Subcutaneous abdominal adipose tissue (tissue), 5 donors: ENCODE data around the gene KCNH1.
"Not testable (repeated sequence)": the region's sequence is repeated elsewhere in the genome, so short reads cannot be mapped to it uniquely, and the experiment has no call there.

ENCODE experiments used
- H3K27ac ChIP-seq: one replicate; pipeline ENCODE4 v1.7.0; 2013; ENCODE audit warnings: low read depth, mild to moderate bottlenecking, inconsistent platforms, low read length, moderate library complexity
- H3K27me3 ChIP-seq, 5 donors: one replicate each; pipeline ENCODE4 v1.7.0; 2013; ENCODE audit warnings: low read length in 5 of 5, inconsistent platforms in 1 of 5; ENCODE audit not compliant: control insufficient read depth in 5 of 5, insufficient read depth in 4 of 5
- H3K36me3 ChIP-seq, 5 donors: one replicate each; pipeline ENCODE4 v1.7.0; 2013; ENCODE audit warnings: low read length in 5 of 5; ENCODE audit not compliant: control insufficient read depth in 5 of 5, insufficient read depth in 5 of 5
- H3K4me1 ChIP-seq, 5 donors: one replicate each; pipeline ENCODE4 v1.7.0; 2013; ENCODE audit warnings: low read length in 5 of 5, mild to moderate bottlenecking in 3 of 5, moderate library complexity in 1 of 5; ENCODE audit not compliant: control insufficient read depth in 5 of 5, insufficient read depth in 5 of 5
- H3K4me3 ChIP-seq, 5 donors: one replicate each; pipeline ENCODE4 v1.7.0; 2013; ENCODE audit warnings: low read length in 5 of 5, low read depth in 1 of 5
- H3K9ac ChIP-seq, 5 donors: one replicate each; pipeline ENCODE4 v1.7.0; 2013; ENCODE audit warnings: low read length in 5 of 5, mild to moderate bottlenecking in 4 of 5, moderate library complexity in 3 of 5
- H3K9me3 ChIP-seq, 5 donors: one replicate each; pipeline ENCODE4 v1.7.0; 2013; ENCODE audit warnings: low read length in 5 of 5; ENCODE audit not compliant: control insufficient read depth in 5 of 5
- donor health status: healthy.
- donor health status: healthy.
- donor health status: healthy.
- donor health status: healthy.
- donor health status: healthy.

Gene KCNH1

DNA sequence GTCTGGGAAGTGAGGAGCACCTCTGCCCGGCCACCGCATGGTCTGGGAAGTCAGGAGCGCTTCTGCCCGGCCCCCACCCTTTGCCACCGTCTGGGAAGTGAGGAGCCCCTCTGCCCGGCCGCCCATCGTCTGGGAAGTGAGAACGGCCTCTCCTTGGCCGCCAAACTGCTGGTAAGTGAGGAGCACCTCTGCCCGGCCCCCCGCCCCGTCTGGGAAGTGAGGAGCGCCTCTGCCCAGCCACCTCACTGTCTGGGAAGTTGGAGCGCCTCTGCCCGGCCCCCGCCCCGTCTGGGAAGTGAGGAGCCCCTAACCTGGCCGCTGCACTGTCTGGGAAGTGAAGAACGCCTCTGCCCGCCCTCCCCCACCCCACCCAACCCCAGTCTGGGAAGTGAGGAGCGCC, 22.6 kb downstream of the KCNH1 start:
- peaks cover 0 to 5% (median 0%) of the 10 kb centered on the region in 5 donors for H3K27me3 ChIP-seq
- H3K27ac ChIP-seq: no peak overlapping the region

DNA sequence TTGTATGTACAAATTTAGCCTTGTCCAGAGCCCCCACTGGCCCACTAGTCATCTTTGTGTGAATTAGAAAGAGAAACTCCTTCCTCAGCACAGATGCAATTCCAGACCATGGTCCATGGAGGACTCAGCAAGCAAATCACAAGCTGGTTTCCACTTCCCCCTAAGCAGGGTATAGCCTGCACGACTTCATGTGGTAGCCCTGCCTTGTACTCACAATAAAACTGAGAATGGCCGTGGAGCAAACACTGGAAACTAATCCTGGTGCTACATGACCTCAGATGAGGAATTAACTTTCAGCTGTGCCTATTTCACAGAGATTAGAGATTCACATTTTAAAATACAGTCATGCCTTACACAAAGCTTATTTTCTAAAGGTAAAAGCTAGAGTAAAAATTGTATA, 32.5 kb downstream of the KCNH1 start:
- Histone ChIP-seq H3K36me3 (no peaks in the 10 kb centered on the region), H3K9me3 (no peaks in the 10 kb centered on the region), H3K27ac (no peak overlapping the region), H3K27me3 (peaks cover 0 to 3% (median 0%) of the 10 kb centered on the region in 5 donors), H3K9ac (no peak overlapping the region), H3K4me1 (peaks cover 0 to 12% (median 3%) of the 10 kb centered on the region in 5 donors), H3K4me3 (no peak overlapping the region)

More for the DNA sequence above, 22.6 kb downstream of the KCNH1 start:
- H3K4me1 ChIP-seq: no peaks in the 10 kb centered on the region
- H3K36me3 ChIP-seq: no peaks in the 10 kb centered on the region
- peaks cover 0 to 8% (median 4%) of the 10 kb centered on the region in 5 donors for H3K9me3 ChIP-seq
- H3K9ac ChIP-seq: no peak overlapping the region
- H3K4me3 ChIP-seq: no peak overlapping the region

DNA sequence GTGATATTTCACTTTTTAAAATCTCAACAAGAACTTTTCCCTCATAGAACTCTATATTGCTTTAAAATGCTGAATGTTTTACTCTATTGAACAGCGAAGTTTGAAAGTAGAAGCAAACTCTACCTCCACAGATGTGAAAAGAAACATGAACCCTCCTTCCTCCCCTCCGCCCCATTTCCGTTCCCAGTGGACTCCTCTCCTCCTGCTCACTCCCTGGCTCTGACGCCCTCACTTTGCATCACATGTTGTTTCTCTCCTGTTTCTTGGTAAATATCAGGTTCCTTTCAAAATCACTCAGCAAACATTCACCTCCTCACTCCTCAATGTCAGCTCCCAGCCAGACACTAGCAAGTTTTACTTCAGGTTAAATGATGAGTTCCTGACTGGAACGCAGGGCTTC, 34.6 kb downstream of the KCNH1 start:
- Histone ChIP-seq H3K9me3 (no peaks in the 10 kb centered on the region), H3K4me1 (peaks cover 0 to 12% (median 3%) of the 10 kb centered on the region in 5 donors), H3K27ac (no peak overlapping the region), H3K9ac (no peak overlapping the region), H3K27me3 (peaks cover 0 to 3% (median 0%) of the 10 kb centered on the region in 5 donors), H3K36me3 (no peaks in the 10 kb centered on the region), H3K4me3 (no peak overlapping the region)

DNA sequence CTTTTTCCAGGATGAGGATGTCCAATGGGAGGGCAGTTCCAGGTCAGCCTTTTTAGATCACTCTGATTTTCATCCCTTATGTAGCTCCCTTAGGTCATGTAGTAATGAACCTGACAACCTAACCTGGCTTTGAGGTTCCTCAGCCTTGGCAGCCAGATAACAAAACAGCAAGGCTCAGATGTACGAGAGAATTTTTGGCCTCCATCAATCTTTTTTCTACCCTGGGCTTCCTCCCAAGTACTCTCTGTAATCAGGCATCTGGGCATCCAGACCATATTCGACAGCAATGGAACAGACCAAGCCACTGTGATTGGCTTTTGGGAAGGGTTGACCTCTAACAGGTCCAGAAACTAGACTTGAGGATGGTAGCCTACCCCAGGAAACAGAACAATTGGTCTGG, 38.6 kb downstream of the KCNH1 start:
- no peaks in the 10 kb centered on the region for H3K27me3 ChIP-seq
- H3K9ac ChIP-seq: no peak overlapping the region
- H3K27ac ChIP-seq: no peak overlapping the region
- peaks cover 0 to 12% (median 3%) of the 10 kb centered on the region in 5 donors for H3K4me1 ChIP-seq
- H3K9me3 ChIP-seq: no peaks in the 10 kb centered on the region
- no peaks in the 10 kb centered on the region for H3K36me3 ChIP-seq
- no peak overlapping the region for H3K4me3 ChIP-seq

DNA sequence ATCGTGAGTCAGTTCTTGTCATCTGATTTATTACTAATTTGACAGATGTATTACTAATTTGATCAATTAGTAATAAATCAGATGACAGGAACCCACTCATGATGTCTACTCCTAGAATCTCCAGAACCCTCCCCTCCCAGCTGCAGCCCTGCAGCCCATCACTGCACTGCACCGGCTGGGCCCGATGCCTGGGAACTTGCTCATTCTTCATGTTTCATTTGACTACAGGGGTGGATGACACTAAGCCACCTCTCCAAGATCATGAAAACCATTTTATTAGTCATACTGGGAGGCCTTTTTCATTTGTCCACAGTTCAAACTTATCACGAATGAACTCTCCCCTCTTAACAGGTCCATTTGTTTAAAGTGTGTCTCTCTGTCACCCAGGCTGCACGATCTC, 41.0 kb downstream of the KCNH1 start:
- H3K9ac ChIP-seq: no peak overlapping the region
- no peaks in the 10 kb centered on the region for H3K27me3 ChIP-seq
- no peaks in the 10 kb centered on the region for H3K9me3 ChIP-seq
- no peak overlapping the region for H3K27ac ChIP-seq
- H3K4me1 ChIP-seq: no peaks in the 10 kb centered on the region
- H3K4me3 ChIP-seq: no peak overlapping the region
- H3K36me3 ChIP-seq: no peaks in the 10 kb centered on the region

DNA sequence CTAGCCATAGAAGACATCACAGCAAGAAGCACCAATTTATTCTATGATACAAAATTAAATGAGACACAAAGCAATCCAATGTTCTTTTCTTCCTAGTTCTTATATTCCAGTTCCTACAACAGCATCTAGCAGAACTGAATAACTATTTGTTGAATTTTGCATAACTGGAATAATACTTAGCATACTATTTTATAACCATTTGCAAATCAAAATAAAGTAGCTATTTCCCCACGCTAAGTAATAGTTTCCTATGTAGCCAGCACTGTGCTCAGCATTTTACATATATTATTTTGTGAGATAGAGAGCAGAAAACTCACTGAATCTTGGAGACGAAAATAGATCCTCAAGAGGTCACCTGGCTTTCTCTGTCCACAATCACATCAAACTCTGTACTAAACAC, 42.1 kb downstream of the KCNH1 start:
- no peak overlapping the region for H3K27ac ChIP-seq
- H3K4me1 ChIP-seq: no peaks in the 10 kb centered on the region
- no peak overlapping the region for H3K9ac ChIP-seq

DNA sequence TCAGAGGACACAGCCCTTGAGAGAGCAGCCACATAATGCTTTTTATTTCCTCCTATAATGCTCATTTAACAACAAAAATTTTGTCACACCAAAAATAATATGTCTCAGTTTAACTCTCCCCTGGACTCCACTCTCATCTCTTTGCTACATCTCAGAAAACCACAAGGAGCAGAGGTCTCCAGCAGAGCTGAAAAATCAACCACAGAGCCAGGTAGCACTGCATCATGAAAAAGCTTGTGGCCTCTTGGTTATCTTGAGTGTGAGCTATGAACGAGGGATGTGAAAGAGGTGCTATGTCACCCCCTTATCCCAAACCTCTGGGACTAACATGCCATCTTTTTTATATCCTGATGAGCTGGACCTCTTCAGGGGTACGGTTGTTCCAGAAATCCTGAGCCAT, 44.4 kb downstream of the KCNH1 start:
- H3K4me3 ChIP-seq: no peak overlapping the region
- no peak overlapping the region for H3K9ac ChIP-seq
- no peaks in the 10 kb centered on the region for H3K4me1 ChIP-seq
- no peak overlapping the region for H3K27ac ChIP-seq
- no peaks in the 10 kb centered on the region for H3K36me3 ChIP-seq
- H3K27me3 ChIP-seq: no peaks in the 10 kb centered on the region
- H3K9me3 ChIP-seq: no peaks in the 10 kb centered on the region

More for the DNA sequence above, 42.1 kb downstream of the KCNH1 start:
- no peaks in the 10 kb centered on the region for H3K36me3 ChIP-seq
- no peaks in the 10 kb centered on the region for H3K27me3 ChIP-seq
- no peak overlapping the region for H3K4me3 ChIP-seq
- H3K9me3 ChIP-seq: no peaks in the 10 kb centered on the region

DNA sequence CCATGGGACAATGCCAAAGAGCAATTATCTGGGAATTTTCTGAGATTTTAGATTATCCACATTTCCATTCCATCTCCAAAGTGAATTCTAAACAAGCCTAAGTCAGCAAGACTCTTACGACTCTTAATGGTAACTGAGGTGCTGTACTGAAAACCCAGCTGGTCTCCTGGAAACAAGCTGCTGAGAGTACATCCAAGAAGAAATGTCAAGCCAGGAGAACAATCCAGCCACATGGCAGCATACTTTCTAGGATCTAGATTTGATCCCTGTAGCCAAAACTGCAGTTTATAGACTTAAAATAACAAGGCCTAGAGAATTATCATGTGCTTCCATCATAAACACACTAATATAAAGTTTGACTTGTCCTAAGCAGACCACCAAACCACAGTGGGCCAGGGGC, 45.8 kb downstream of the KCNH1 start:
- Histone ChIP-seq H3K36me3 (no peaks in the 10 kb centered on the region), H3K27ac (no peak overlapping the region), H3K4me1 (no peaks in the 10 kb centered on the region), H3K4me3 (no peak overlapping the region), H3K9me3 (no peaks in the 10 kb centered on the region), H3K9ac (no peak overlapping the region), H3K27me3 (no peaks in the 10 kb centered on the region)

DNA sequence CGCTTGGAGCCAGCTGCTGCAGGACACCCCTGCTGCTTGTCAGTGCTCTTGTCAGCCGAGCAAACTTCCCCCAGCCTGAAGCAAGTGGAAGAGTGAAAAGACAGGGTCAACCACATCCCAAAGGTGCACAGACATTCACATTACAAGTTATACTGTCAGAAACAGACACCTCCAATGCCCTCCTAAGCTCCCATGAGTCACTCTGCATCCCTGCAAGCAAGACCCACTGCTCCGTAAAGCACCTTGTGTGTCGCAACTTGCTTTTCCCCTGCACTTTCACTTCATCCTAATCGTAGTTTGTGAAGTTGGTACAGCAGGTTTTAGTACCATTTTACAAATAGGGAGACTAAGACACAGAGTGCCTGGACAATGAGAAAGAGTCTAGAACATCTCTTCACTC, 51.1 kb downstream of the KCNH1 start:
- H3K4me1 ChIP-seq: no peaks in the 10 kb centered on the region
- no peaks in the 10 kb centered on the region for H3K9me3 ChIP-seq
- no peaks in the 10 kb centered on the region for H3K36me3 ChIP-seq

DNA sequence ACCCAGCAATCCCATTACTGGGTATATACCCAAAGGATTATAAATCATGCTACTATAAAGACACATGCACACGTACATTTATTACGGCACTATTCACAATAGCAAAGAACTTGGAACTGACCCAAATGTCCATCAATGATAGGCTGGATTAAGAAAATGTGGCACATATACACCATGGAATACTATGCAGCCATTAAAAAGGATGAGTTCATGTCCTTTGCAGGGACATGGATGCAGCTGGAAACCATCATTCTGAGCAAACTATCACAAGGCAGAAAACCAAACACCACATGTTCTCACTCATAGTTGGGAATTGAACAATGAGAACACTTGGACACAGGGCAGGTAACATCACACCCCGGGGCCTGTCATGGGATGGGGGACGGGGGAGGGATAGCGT, 52.5 kb downstream of the KCNH1 start:
- not testable (repeated sequence) for H3K27me3 ChIP-seq, H3K9ac ChIP-seq, H3K4me1 ChIP-seq, H3K9me3 ChIP-seq, H3K27ac ChIP-seq, H3K36me3 ChIP-seq, H3K4me3 ChIP-seq

More for the DNA sequence above, 51.1 kb downstream of the KCNH1 start:
- H3K9ac ChIP-seq: no peak overlapping the region
- no peak overlapping the region for H3K4me3 ChIP-seq
- H3K27me3 ChIP-seq: no peaks in the 10 kb centered on the region
- no peak overlapping the region for H3K27ac ChIP-seq

DNA sequence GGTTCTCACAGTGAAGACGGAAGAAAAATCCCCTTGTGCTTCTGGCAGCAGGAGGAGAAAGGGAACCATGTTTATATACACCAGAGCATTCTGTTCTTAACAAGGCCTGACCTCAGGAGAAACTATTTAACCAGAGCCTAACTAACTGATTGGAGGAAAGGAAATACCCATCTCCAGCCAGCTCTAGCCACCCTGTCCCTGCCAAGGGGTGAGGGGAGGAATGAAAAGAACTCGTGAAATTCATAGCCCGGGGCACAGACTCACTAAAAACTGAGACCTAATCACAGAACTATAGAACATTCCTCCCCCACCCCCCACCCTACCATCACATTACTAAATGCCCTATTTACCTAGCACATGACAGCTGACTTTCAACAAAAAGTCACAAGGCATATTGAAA, 65.0 kb downstream of the KCNH1 start:
- H3K4me3 ChIP-seq: no peak overlapping the region
- no peaks in the 10 kb centered on the region for H3K9me3 ChIP-seq
- H3K27ac ChIP-seq: no peak overlapping the region
- H3K36me3 ChIP-seq: no peaks in the 10 kb centered on the region
- no peak overlapping the region for H3K9ac ChIP-seq
- H3K27me3 ChIP-seq: no peaks in the 10 kb centered on the region
- no peaks in the 10 kb centered on the region for H3K4me1 ChIP-seq
